ENCODE results near the gene SFXN5.
"Not testable (repeated sequence)": the region's sequence is repeated elsewhere in the genome, so short reads cannot be mapped to it uniquely, and the experiment has no call there.

The SFXN5 gene

DNA sequence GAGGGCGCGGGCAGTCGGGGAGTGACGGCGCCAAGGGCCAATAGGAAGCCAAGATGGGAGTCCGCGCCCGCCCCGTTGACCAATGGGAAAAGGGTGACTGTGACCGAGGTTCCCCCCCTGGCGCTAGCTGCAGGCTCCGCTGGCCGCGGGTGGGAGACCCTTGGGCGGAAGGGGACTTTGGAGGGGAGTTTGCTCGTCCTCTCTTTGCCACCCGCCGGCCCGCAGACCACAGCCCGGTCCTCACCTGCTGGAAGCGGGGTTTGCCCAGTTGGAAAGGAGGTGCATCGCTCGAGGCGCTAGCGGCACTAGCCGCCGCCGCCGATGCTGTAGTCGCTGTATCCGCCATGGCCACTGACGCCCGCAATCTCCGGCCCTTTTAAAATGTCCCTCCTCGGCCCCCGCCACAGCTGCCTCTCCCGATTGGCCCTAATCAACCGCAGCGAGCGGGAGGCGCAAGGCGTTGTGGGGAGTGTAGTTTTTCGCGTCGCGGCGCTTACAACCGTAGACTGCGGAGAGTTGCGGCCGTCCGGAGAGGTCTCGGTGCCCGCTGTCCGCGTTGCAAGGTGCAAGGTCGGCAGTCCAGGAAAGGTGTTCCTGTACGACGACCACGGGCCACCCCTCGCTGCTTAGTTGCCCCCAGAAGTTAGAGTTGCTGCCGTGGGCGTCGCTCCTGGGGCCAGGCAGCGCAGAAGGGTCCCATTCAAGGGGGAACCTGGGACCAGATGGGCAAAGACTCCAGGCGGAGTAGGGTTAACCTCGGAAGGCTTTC, at the start of gene SFXN5 (continued):
- TF ChIP-seq ZSCAN23 (tag by site-specific recombination; IDR thresholded peaks at IDR 0.05) (no peak), ZBTB20 (tag by site-specific recombination; IDR thresholded peaks at IDR 0.05) (peak; percentile 72), ZFP3 (tag by site-specific recombination; IDR thresholded peaks at IDR 0.05; ENCODE audit: low read depth) (no peak), GLIS1 (tag by site-specific recombination; IDR thresholded peaks at IDR 0.05) (peak; percentile 79), KLF10 (tag by site-specific recombination; IDR thresholded peaks at IDR 0.05) (no peak; the same call in 1 of the 2 replicates), ZNF433 (tag by site-specific recombination; IDR thresholded peaks at IDR 0.05; ENCODE audit: low read depth) (no peak), ZNF777 (tag by site-specific recombination; IDR thresholded peaks at IDR 0.05; ENCODE audit: borderline replicate concordance) (no peak), ZXDB (tag by site-specific recombination; IDR thresholded peaks at IDR 0.05) (peak; percentile 89), ZNF138 (tag by site-specific recombination; IDR thresholded peaks at IDR 0.05; ENCODE audit: borderline replicate concordance) (no peak), MYNN (tag by site-specific recombination; IDR thresholded peaks at IDR 0.05; ENCODE audit: borderline replicate concordance) (no peak), ZNF658 (tag by site-specific recombination; IDR thresholded peaks at IDR 0.05) (no peak), ZNF24 (tag by site-specific recombination; IDR thresholded peaks at IDR 0.05) (peak; percentile 87), ZNF626 (tag by site-specific recombination; IDR thresholded peaks at IDR 0.05) (no peak), ZFP41 (tag by site-specific recombination; IDR thresholded peaks at IDR 0.05; ENCODE audit: borderline replicate concordance) (no peak), ZNF768 (tag by site-specific recombination; IDR thresholded peaks at IDR 0.05) (no peak), ZNF645 (tag by site-specific recombination; IDR thresholded peaks at IDR 0.05) (no peak), ZNF747 (tag by site-specific recombination; IDR thresholded peaks at IDR 0.05) (no peak), ZNF324 (tag by site-specific recombination; IDR thresholded peaks at IDR 0.05) (peak; percentile 22; the same call in 1 of the 2 replicates), ZNF391 (tag by site-specific recombination; IDR thresholded peaks at IDR 0.05; ENCODE audit: borderline replicate concordance, low read depth) (no peak), SALL2 (tag by site-specific recombination; IDR thresholded peaks at IDR 0.05; ENCODE audit: borderline replicate concordance) (no peak), ZNF629 (tag by site-specific recombination; IDR thresholded peaks at IDR 0.05) (peak; percentile 61), ZNF112 (tag by site-specific recombination; IDR thresholded peaks at IDR 0.05) (no peak)
- TF ChIP-seq, protein P1, sequence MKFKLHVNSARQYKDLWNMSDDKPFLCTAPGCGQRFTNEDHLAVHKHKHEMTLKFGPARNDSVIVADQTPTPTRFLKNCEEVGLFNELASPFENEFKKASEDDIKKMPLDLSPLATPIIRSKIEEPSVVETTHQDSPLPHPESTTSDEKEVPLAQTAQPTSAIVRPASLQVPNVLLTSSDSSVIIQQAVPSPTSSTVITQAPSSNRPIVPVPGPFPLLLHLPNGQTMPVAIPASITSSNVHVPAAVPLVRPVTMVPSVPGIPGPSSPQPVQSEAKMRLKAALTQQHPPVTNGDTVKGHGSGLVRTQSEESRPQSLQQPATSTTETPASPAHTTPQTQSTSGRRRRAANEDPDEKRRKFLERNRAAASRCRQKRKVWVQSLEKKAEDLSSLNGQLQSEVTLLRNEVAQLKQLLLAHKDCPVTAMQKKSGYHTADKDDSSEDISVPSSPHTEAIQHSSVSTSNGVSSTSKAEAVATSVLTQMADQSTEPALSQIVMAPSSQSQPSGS (tag by site-specific recombination; IDR thresholded peaks at IDR 0.05; ENCODE audit: low read depth): no peak
- TF ChIP-seq, protein P2, sequence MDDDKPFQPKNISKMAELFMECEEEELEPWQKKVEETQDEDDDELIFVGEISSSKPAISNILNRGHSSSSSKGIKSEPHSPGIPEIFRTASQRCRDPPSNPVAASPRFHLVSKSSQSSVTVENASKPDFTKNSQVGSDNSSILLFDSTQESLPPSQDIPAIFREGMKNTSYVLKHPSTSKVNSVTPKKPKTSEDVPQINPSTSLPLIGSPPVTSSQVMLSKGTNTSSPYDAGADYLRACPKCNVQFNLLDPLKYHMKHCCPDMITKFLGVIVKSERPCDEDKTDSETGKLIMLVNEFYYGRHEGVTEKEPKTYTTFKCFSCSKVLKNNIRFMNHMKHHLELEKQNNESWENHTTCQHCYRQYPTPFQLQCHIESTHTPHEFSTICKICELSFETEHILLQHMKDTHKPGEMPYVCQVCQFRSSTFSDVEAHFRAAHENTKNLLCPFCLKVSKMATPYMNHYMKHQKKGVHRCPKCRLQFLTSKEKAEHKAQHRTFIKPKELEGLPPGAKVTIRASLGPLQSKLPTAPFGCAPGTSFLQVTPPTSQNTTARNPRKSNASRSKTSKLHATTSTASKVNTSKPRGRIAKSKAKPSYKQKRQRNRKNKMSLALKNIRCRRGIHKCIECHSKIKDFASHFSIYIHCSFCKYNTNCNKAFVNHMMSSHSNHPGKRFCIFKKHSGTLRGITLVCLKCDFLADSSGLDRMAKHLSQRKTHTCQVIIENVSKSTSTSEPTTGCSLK (tag by site-specific recombination; IDR thresholded peaks at IDR 0.05): no peak
- TF ChIP-seq, protein P3, sequence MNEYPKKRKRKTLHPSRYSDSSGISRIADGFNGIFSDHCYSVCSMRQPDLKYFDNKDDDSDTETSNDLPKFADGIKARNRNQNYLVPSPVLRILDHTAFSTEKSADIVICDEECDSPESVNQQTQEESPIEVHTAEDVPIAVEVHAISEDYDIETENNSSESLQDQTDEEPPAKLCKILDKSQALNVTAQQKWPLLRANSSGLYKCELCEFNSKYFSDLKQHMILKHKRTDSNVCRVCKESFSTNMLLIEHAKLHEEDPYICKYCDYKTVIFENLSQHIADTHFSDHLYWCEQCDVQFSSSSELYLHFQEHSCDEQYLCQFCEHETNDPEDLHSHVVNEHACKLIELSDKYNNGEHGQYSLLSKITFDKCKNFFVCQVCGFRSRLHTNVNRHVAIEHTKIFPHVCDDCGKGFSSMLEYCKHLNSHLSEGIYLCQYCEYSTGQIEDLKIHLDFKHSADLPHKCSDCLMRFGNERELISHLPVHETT (tag by site-specific recombination; IDR thresholded peaks at IDR 0.05): no peak; the same call in 1 of the 2 replicates
- TF ChIP-seq, protein P4, sequence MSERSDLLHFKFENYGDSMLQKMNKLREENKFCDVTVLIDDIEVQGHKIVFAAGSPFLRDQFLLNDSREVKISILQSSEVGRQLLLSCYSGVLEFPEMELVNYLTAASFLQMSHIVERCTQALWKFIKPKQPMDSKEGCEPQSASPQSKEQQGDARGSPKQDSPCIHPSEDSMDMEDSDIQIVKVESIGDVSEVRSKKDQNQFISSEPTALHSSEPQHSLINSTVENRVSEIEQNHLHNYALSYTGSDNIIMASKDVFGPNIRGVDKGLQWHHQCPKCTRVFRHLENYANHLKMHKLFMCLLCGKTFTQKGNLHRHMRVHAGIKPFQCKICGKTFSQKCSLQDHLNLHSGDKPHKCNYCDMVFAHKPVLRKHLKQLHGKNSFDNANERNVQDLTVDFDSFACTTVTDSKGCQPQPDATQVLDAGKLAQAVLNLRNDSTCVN (tag by site-specific recombination; optimal IDR thresholded peaks at IDR 0.05): peak; percentile 15

GRCh38 chr2:73119611-73120239, 48.2 kb upstream of the SFXN5 start:
- ChIA-PET CTCF (interaction anchor here (0.6 to 2.1 kb wide), 2 partner anchors 9 to 27 kb away, joined by 3 to 5 read pairs; no protein-coding TSS in a partner anchor), POLR2A (interaction anchor here (0.6 kb wide), 1 partner anchor 13 kb away, joined by 6 read pairs; no protein-coding TSS in a partner anchor)
- H3K4me1 ChIP-seq (ENCODE audit: control insufficient read depth, insufficient read depth, low read length); H3K36me3 ChIP-seq (ENCODE audit: control insufficient read depth in 2 of 2, insufficient read depth in 1 of 2, low read length in 2 of 2); H3K27ac ChIP-seq (ENCODE audit: extremely low read depth, low read depth, low read length); H3K9me3 ChIP-seq (ENCODE audit: control insufficient read depth, insufficient read depth, low read depth, low read length); H3K4me3 ChIP-seq (ENCODE audit: low read depth, low read length): not testable (repeated sequence)

Data from HEK293 (cell line).